Sciatic nerve (tissue), 2 donors: ENCODE data around the gene ATP8B3. TPM values are rescaled to one million over a fixed set of nuclear protein-coding genes. Genes with fewer than 3 reads are reported as not detected.
A peak's percentile ranks its signal among the peaks of the same experiment; 100 is the strongest.

Source experiments
- ATAC-seq: fragments of 200-7000 bp; cut with Tn5 transposase; one replicate; pipeline ENCODE4 v1.9.1; 2020; ENCODE audit warnings: mild to moderate bottlenecking, moderate library complexity
- DNase-seq: peaks from one replicate; pipeline ENCODE4 v3.0.0-alpha.2; 2020; ENCODE audit warnings: low spot score
- intact Hi-C: fragments of 100-400 bp; cut with DNase I; formaldehyde crosslinking; loops from one replicate; pipeline ENCODE4 v1.14.2; 2022
- total RNA-seq: library from RNA; stranded (reverse); fragmentation: NEBNext Ultra II Directional; extraction: Animal tissue kit (Norgen Biotek cat#: 25700); gene quantifications from one replicate; pipeline ENCODE4 v1.2.1, GENCODE V29; 2021
- donor health status: DM: no; HTN: no; CAD: no.
- donor health status: DM: no; HTN: no; CAD: no.

ATP8B3 gene
- total RNA-seq, 1 donor from 2014 or later, result 2.3 TPM

- no peak for DNase-seq
- intact Hi-C loops, result no loop called here
- ATAC-seq, result no peak
Observed at GRCh38 chr19:1782521-1782920, 29.6 kb downstream of the ATP8B3 start.

DNA sequence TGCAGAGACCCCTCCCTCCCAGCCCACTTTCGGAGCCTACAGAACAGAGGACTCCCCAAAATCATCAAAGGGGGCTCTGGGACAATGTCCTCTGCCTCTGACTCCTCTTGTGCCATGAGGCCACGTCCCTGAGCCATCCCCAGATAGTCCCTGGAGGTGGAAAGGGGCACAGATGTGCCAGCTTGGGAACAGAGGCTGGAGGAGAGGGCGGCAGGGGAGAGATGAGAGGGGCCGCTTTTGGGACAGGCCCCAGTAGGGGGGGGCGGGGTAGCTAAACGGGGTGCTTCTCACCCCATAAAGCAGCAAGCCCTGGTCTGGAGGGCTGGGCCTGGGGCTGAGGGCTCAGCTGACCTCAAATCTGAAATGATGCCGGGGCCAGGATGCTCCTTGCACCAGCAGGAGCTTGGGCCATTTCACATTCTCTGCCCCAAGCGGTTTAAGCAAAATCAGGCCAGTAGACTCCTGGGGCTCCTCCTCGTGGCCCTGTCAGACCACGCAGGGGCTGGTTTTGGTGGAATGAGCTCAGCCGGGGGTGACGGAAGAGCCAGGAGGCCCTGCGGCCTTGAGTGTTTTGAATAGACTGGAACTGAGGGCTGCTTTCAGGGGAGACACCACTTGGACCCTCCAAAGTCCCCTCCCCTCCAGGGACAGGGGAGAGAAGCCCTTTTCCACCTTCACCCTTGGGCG, 31.7 kb downstream of the ATP8B3 start:
- DNase-seq (no peak), ATAC-seq (no peak)
- intact Hi-C loops, result no loop called here

GRCh38 chr19:1779574-1779973, 32.5 kb downstream of the ATP8B3 start:
- ATAC-seq, result no peak
- intact Hi-C loops, result loop anchor here (10.0 kb wide), 1 partner anchor 355 kb away; no protein-coding TSS in a partner anchor

DNA sequence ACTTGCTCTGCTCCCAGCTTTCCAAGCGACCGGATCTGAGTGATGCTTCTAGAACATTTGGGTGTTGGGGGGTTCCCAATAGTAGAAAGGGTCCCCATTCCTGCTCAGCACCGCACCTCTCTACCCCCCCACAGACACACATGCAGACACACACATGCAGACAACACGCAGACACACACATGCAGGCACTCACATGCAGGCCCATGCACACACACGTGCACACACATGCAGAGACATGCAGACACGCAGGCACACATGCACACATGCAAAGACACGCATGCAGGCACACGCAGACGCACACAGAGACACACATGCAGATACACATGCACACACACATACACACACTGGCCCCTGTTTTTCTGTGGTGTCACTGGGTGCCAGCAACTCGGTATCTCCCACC, 34.9 kb downstream of the ATP8B3 start:
- intact Hi-C loops, result loop anchor here (10.0 kb wide), 1 partner anchor 358 kb away; no protein-coding TSS in a partner anchor
- DNase-seq, result no peak
- no peak for ATAC-seq

More at GRCh38 chr19:1779574-1779973, 32.5 kb downstream of the ATP8B3 start:
- no peak for DNase-seq

DNA sequence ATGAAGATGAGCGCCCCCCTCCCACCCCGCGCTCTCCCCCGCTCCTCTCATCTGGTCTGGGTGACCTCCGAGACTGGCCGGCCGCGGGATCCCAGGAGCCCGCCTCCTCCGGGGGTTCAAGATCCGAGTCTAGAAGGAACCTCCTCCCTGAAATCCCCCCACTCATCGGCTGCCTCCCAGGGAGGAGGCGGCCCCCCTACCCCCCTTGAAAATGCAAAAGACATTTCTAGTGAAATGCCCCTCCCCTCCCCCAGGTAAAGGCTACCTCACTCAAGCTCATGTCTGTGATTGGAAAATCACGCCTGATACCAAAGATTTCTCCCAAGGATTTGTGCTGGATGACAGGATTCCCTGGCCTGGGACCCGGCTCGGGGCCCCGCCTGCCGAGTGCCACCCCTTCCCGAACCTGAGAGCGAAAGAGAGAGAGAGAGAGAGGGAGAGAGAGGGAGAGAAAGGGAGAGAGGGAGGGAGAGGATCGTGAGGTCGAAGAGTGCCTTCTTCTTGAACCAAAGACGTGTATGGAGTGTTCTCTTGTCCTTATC, 35.4 kb downstream of the ATP8B3 start:
- intact Hi-C loops, result loop anchor here (10.0 kb wide), 1 partner anchor 358 kb away; no protein-coding TSS in a partner anchor
- no peak for ATAC-seq
- DNase-seq, result no peak

DNA sequence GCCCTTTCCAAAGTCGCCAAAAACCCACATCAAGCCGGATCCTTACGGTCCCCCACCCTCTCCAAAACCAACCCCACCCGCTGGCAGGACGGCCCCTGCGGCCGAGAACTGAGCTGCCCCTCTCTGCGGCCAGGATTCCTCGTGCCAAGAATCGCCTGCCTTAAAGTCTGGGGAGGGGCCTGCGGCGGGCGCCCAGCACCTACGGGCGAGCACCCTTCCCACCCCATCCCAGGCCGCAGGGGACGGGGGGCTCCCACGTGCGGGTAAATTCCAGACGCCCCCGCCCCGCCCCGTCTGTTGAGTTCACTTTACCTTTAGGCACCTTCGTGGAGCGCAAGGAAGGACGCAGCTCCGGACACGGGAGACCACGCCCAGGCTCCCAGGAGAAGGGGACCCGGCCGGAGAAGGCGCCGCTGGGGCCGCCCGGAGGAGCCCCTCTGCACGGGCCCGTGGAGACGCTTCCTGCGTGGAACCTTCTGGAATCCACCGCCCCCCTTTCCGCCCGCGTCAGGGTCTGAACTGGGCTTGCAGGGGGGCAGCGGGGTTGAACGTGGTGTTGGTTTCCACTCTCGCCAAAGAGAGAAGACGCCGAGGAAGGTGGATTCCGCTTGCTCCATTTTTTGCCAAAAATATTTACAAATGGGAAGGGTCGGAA, 36.0 kb downstream of the ATP8B3 start:
- intact Hi-C loops, result loop anchor here (10.0 kb wide), 1 partner anchor 359 kb away; no protein-coding TSS in a partner anchor
- ATAC-seq (no peak), DNase-seq (no peak)

DNA sequence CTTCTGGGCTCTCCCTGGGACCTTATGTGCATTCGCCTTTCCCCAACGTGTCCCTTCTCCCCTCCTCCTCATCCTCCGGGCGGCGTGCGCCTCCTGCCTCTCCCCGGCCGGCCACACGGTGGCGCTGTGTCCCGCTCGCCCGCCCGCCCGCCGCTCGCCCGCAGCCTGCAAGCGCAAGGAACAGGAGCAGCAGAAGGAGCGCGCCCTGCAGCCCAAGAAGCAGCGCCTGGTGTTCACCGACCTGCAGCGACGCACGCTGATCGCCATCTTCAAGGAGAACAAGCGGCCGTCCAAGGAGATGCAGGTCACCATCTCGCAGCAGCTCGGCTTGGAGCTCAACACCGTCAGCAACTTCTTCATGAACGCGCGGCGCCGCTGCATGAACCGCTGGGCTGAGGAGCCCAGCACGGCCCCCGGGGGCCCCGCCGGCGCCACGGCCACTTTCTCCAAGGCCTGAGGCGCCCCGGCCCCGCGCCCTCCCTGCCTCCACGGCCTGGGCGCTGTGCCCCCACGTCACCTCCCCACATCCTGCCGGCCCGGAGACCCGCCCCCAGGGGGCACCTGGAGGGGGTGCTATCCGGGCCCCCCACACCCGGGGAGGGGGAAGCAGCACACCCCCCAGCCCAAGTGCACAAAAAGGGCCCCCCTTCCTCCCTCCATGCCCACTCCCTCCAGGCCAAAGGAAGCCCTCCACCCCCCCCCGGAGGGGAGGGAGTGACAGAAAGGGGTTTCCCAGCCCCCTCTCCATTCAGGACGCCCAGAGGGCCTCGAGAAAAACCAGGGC, 36.9 kb downstream of the ATP8B3 start:
- DNase-seq, result no peak
- ATAC-seq, result no peak
- intact Hi-C loops, result loop anchor here (10.0 kb wide), 1 partner anchor 360 kb away; no protein-coding TSS in a partner anchor

- no peak for DNase-seq
- no peak for ATAC-seq
- intact Hi-C loops, result loop anchor here (10.0 kb wide), 1 partner anchor 362 kb away; no protein-coding TSS in a partner anchor
Observed at GRCh38 chr19:1773184-1773583, 38.9 kb downstream of the ATP8B3 start.

DNA sequence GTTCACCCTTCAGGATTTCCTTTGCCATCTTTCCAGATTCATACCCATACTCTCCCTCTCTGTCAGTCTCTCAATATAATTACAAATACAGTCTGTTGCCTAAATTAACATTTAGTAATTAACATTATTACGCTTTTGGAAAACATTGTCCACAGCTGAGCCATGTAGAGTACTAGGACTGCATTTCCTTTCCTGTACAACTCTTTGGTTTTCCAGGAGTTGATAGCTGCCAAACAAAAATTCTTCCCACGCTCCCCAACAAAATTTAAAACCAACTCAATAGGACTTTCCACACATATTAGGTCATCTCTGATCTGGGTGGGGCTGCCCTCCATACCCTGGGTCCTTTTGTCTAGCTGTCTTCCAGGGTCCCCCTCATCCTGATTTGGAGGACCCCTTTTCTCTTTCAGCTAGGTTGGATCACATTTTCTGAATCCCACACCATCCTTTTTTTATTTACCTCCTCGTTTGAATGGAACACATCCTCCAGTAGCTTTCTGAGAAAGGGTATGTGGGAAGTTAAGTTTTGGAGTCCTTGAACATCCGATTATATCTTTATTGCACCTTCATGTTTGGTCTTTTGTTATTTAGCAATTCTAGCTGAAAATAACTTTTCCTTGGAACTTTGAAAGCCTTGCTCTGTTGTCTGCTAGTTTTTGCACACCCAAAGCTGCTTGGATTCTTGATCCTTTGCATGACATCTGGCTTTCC, 41.1 kb downstream of the ATP8B3 start:
- DNase-seq (no peak), ATAC-seq (no peak)
- intact Hi-C loops, result loop anchor here (1.0 to 10.0 kb wide), 2 partner anchors 29 to 364 kb away; no protein-coding TSS in a partner anchor

DNA sequence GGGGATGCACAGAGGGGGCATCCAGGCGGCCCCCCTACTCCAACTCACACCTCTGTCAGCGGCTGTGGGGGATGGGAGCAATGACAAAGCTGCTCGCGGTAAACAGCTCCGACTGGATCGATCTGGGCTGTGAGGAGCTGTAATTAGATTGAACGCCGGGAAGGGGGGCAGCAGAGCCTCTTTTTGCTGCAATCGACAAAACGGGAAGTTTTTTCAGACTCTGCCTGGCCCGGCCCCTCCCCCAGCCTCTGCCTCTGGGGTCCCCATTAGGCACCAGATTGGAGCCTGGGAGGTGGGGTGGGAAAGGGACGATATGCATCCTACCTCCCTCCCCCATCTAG, 42.5 kb downstream of the ATP8B3 start:
- no peak for ATAC-seq
- no peak for DNase-seq
- intact Hi-C loops, result loop anchor here (5.0 kb wide), 1 partner anchor 222 kb away; no protein-coding TSS in a partner anchor

- intact Hi-C loops, result loop anchor here (5.0 kb wide), 1 partner anchor 222 kb away; no protein-coding TSS in a partner anchor
- ATAC-seq, result no peak
- no peak for DNase-seq
Observed at GRCh38 chr19:1768918-1769644, 43.0 kb downstream of the ATP8B3 start.

DNA sequence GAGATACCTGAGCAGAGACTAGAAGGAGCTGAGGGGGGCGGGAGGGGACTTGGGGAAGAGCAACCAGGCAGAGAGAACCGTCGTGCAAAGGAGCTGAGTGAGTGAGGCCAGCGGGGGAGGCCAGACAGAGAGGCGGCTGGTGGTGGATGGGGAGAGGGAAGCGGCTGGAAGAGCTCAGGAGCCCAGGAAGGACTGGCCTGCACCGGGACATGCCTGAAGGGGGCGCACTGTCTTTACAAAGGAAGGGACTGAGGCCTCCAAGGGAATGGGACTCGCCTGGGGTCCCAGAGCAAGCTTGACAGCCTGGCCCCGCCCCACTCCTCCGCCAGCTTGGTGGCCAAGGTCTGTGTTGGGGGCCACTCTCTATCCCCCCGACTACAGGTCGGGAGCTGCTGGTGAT, 43.8 kb downstream of the ATP8B3 start:
- ATAC-seq, result no peak
- no peak for DNase-seq
- intact Hi-C loops, result loop anchor here (5.0 kb wide), 1 partner anchor 221 kb away; no protein-coding TSS in a partner anchor

- DNase-seq, result peak; percentile 74
Observed at GRCh38 chr19:1767464-1767933, 44.6 kb downstream of the ATP8B3 start.

GRCh38 chr19:1766800-1767352, 45.2 kb downstream of the ATP8B3 start:
- DNase-seq (no peak), ATAC-seq (peak; percentile 31)
- intact Hi-C loops, result loop anchor here (5.0 kb wide), 1 partner anchor 220 kb away; no protein-coding TSS in a partner anchor

More at GRCh38 chr19:1767464-1767933, 44.6 kb downstream of the ATP8B3 start:
- peak; percentile 67 for ATAC-seq
- intact Hi-C loops, result loop anchor here (5.0 kb wide), 1 partner anchor 220 kb away; no protein-coding TSS in a partner anchor

GRCh38 chr19:1765904-1766799, 45.9 kb downstream of the ATP8B3 start:
- intact Hi-C loops, result loop anchor here (5.0 kb wide), 1 partner anchor 219 kb away; no protein-coding TSS in a partner anchor
- ATAC-seq (no peak), DNase-seq (no peak)

DNA sequence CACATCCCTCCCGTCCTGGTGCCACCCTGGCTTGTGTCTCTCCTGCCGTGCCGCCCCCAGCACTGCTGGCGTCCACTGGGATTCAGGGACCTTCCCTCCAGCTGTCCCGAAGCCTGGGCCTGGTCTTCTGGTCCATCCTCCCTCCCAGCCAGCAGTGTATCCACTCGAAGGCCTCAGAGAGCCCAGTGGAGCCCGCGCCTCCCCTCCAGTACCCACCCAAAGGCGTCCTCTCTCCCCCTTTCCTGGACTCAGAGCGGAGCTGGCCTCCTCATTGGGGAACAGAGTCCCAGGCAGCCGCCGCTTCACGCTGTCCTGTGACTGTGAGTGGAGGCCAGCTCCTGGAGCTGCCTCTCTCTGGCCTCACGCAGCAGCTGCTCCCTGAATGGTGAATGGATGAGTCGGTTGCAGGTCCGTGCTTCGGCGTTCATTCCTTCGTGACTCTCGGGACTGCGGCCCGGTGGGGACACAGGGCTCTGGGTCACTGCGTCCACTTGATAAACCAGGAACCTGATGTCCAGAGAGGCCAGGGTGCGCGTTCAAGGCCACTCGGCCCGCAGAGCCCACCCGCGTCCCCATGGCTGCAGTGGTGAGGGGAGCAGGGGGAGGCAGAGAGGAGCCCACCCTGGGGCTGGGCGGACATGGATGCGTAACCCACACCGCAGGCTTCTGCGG, 46.7 kb downstream of the ATP8B3 start:
- DNase-seq, result no peak
- intact Hi-C loops, result loop anchor here (5.0 kb wide), 1 partner anchor 218 kb away; no protein-coding TSS in a partner anchor
- no peak for ATAC-seq
